Measurements from ENCODE around the gene ANKRD11. TPM values are rescaled to one million over a fixed set of nuclear protein-coding genes. Genes with fewer than 3 reads are reported as not detected.
"Not testable (repeated sequence)": the region's sequence is repeated elsewhere in the genome, so short reads cannot be mapped to it uniquely, and the experiment has no call there.

ANKRD11 gene
- polyA plus RNA-seq, 10 donors, result 51.5 to 76.1 (median 59.4) TPM

DNA sequence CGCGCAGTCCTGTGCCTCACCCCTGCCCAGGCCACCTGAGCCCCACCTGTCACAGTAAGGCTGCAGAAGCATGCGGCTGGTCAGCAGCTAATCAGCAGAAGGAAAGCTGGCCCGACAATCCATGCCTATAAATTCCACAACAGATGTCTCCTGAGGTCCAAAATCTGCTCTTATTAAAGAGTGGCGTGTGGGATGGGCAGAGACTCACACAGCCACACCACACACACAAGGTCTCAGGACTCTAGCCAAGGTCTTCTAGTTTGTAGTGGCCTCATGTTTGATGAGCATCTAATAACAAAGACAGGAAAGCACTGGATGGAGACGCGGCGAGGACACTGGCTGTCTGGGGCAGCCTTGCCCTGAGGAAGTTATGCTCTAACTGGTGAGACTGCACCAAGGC is 55.9 kb downstream of the ANKRD11 start:
- no peak for DNase-seq

DNA sequence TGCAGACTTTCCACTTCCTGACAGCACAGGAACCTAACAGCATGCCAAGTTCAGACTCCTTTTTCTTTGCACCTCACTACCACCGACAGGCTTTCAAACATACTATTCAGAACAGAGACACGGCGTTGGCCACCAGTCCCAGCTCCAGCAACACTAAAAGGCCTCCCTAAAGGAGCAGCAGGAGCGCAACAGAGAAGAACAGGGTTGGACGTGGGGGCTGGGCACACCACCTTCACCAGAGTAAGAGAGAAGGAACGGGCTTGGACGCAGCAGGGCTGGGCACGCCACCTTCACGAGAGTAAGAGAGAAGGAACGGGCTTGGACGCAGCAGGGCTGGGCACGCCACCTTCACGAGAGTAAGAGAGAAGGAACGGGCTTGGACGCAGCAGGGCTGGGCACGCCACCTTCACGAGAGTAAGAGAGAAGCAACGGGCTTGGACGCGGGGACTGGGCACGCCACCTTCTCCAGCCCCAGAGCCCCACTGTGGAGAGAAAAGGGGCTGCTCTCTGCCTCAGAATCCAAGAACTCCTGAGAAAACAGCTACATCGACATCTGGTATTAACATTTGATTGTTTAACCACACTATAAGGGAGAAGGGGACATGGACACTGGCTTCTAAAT is 56.9 kb downstream of the ANKRD11 start:
- DNase-seq, result not testable (repeated sequence)

DNA sequence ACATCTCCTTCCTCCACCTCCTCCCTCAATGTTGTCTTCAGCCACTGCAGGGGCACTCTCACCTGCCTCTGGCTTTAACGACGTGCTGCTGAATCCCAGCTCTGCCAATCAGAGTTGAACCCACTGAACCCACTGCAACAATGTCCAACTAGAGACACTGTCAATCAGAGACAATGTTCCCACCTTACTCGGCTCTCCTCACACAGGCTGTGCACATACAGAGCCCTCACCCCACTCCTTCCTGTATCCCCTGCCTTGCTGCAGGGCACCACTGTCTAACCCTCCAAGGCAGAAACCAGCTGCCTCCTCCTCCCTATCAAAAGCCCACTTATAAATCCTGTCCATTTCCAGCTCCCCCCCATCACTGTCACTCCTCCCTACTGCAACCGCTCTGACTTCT is 58.7 kb downstream of the ANKRD11 start:
- no peak for DNase-seq

DNA sequence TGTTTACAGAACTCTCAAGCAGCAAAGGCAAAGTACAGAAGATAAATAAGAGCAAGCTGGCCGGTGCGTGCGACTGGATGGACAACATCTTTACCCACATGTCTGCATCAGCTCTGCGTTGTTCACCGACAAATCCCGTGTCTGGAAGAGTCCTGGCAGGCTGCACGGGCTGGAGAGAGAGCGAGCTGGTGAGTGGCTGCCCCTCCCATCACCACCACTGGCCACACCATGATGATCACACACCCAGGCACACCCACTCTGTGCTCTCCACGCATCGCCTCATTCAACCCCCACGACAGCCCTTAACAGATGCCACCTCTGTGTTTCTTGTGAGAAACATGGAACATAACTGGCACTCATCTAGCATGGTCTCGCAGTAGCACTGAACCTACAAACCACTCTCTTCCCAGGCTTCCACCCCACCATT is 59.2 kb downstream of the ANKRD11 start:
- DNase-seq, result no peak

DNA sequence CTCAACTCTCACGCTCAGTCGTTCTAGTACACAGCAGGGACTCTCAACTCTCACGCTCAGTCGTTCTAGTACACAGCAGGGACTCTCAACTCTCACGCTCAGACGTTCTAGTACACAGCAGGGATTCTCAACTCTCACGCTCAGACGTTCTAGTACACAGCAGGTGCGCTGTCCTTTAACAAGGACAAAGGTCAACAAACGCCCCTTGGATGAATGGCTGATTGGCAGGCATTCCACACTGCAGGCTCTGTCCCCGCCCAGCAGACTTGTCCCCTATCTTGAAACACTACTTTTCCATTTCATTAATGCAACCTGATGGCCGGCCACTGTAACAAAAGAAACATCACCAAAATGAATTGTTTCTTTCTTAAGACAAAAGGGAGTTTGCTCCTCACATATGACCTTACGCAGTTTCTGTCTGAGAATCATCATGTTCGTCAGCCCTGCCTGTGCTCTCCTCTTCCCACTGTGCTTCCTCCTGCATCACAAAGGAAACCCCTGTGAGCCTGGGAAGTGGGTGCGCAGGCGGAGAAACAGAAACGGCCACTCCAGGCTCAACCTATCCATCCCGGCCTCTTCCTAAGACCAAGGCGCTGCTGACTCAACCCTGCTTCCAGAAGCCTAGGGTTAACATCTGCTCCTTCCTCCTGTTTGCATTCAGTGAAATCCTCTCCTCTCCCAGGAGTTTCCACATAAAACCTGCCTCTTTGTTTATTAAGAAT is 59.8 kb downstream of the ANKRD11 start:
- DNase-seq, result no peak

DNA sequence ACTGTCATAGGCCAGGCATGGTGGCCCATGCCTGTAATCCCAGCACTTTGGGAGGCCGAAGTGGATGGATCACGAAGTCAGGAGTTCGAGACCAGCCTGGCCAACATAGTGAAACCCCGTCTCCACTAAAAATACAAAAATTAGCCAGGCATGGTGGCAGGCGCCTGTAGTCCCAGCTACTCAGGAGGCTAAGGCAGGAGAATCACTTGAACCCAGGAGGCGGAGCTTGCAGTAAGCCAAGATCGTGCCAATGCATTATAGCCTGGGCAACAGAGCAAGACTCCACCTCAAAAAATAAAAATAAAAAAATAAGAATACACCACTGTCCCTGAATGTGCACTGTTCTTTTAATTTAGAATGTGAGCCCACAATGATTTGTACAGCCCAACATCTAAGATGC is 61.8 kb downstream of the ANKRD11 start:
- DNase-seq, result not testable (repeated sequence)

DNA sequence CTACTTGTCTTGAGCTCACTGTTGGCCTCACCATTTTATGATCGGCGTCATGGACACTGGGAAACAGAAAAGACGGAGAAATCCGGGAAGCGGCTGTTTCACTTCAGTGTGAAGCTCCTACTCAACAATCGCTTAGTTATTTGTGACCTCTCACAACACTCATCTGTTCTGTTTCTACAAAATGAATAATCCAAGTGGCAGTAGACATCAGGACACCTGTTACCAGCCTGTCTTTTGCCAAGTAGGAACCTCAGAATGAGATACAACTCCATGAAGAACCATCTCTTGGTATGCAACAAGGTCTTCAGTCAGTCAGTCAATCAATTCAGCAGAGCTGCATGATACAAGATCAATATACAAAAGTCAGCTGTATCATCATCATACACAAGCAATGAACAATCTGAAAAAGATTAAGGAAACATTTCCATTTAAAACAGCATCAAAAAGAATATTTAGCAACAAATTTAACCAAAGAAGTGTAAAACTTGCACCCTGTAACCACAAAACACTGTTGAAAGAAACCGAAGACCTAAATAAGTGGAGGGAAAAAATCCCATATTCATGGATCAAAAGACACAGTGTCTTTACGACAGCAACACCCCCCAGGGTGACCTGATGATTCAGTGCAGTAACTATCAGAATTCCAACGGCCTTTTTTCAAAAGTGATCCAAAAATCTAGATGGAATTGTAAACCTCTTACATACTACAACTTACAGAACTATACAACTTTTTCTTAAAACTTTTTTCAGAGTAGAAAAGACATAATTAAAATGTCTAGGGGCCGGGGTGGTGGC is 63.4 kb downstream of the ANKRD11 start:
- DNase-seq, result no peak

DNA sequence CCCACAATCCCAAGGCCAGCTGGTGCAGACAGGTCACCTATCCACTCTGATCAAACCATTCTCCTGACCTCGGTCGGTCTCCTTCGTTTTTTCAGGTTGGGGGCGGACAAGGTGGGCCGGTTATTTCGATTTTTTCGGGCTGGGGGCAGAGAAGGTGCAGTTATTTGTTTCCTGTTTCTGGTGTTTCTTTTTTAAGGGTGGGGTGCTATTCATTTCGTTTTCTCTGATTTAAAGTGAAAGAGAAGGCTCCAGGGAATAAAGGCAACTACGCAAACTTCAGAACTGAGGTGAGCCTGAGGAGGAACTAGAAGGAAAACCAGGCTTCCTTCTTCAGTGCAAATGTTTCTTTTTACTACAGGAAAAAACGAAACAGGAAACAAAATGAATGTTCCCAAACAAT is 64.8 kb downstream of the ANKRD11 start:
- no peak for DNase-seq

DNA sequence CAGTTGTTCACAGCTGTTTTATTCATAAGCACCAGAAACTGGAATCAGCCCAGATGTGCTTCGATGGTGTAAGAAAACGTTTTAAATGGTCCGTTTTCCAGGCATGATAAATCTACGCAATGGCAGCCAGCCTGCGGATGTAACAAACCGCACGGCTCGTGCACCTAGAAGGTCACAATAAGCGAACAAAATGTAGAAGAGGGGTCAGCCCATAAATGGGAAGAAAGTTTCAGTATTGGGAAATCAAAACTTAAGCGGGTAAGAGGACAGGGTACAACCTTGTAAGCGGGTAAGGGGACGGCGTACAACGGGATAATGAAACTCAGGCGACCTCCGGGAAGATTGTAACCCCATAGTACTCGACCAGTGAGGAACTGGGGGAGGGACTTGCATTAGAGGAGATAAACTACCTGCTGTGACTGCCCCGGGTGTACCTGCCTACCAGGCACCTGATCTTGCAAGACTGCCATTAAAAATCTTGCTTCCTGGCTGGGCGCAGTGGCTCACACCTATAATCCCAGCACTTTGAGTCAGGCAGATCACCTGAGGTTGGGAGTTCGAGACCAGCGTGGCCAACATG is 66.6 kb downstream of the ANKRD11 start:
- DNase-seq, result no peak

DNA sequence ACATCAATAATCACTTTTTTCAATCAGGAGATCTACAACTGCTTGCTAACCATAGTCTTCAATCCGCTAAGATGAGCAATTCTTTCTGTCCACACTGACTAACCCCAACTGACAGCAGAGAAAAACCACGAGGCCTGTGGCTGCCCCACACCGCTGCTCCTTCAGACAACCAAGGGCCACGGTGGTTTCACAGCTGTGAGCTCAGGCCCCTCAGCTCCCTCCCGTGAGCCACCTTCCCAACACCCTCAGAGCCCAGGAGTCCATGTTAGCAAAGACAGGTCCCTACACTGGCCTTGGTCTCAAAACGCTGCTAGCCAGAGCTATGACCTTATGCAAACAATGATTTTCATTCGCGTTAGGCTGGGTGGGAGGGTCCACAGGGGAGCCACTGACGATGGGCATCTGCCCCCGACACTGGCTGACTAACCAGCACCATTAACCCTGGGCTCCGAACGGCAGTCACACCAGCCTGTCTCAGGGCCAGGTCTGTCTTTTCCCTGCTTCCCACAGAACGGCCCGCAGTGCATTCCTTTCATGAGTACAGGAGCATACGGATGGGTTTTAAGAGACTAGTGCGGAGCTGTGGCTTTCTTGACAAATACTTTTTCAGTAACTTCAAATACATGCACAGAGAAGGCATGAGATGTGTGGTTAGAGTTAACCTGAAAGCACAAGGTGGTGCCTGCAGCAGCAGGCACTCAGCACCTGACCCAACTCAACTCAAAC is 67.3 kb downstream of the ANKRD11 start:
- DNase-seq, result peak in 1 of 3 donors; percentile 23

DNA sequence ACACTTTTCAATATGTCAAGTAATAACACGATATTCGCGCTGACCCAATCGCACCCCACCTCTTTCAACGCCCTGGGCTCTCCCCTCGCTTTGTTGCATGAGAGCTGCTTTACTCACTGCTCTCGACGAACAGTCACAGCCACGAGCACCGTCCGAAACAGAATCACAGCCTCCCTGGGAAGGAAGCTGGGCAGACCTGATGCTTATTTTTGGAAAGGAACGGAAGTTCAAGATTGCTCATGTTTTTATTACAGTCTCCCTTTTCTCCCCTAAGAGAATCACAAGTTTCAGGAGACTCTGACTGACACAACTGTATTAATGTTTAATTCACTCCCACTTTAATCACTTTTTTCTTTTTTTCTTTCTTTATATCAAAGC is 67.8 kb downstream of the ANKRD11 start:
- DNase-seq, result no peak

DNA sequence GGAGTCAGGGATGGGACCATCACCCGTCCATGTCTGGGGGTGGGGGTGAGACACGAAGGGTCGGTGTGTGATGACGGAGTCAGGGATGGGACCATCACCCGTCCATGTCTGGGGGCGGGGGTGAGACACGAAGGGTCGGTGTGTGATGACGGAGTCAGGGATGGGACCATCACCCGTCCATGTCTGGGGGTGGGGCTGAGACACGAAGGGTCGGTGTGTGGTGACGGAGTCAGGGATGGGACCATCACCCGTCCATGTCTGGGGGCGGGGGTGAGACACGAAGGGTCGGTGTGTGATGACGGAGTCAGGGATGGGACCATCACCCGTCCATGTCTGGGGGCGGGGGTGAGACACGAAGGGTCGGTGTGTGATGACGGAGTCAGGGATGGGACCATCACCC is 69.1 kb downstream of the ANKRD11 start:
- not testable (repeated sequence) for DNase-seq

DNA sequence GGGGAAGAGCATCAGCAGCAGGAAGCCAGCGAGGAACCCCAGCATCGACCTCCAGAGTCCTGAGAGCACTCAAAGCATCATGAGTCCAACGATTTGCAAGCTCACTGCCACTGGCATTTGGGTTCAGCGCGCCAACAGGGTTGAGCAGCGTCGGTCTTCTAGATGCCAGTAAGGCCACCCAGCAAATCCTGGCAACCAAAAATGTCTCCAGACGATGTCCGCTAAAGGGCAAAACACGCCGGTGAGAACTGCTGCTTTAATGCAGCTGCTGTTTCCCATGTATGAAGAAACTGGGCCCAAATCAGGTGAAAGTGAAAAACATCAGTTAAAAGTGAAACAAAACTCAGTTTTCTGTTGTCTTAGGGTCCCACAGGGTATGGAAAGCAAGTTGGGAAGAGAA is 70.2 kb downstream of the ANKRD11 start:
- no peak for DNase-seq

DNA sequence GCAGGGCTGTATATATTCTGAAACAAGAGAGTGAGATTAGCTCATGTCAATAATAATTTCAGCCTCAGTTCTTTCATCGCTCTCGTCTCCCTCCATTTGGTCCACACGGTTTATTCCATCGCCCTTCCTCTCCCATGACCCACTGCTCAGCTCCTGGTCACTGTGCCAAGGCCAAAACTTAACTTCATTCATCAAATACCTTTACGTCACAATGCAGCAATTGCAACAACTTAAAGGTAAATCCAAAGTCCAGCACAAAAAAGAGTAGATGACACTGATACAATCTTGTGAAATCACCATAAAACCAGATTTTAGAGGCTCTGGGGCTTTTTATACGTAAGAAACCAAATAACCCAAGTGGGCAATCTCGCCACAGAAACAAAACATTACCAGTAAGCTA is 72.0 kb downstream of the ANKRD11 start:
- no peak for DNase-seq

DNA sequence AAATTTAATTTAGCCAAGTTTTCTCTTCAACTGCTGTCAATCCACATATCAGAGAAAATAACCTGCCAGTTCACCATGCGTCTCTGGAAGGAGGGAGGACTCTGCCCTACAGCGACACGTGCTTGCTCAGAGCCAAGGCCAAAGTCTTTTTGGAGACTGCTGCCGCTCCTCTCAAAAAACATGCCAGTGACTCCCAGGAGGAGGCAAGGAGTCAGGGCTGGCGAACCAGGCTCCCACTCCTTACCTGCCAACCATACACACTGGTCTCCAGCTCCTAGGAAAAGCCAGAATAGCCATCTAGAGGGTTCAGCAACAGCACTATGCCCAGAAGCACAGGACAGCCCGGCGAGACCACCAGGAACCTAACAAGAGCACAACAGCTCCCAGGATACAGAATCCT is 73.0 kb downstream of the ANKRD11 start:
- DNase-seq, result no peak

DNA sequence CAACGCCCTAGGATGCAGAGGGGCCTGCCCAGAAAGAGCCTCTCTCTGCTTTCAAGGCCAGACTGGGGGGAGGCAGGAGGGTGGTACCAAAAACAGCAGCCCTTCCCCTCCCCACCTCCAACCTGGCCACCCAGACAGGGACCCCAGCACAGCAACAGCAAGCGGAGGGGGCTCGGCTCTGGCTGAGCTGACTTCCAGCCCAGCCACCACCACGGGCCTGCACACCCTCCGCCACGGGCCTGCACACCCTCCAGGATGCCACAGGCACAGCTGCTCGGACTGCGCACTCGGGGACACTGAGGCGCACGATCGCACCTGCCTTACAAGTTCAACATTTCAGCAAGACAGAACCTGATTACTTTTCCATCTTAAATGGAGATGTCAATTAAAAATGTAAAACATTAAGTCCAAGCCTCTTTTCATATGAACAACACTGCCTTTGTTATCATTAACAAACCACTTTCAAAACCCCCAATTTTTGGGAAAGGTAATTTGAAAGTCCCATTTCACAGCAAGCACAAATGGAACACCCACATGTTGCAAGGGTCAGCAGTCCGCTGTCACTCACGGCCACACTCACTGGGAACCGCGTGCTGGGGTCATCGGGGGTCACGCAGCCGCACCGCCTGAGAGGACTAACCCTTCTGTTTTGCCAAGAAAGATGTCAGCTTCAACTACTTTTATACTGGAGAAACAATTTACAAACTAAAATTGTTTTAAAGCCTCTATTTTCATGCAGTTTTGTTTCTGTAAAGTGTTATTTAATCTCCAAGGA is 76.4 kb downstream of the ANKRD11 start:
- DNase-seq, result no peak

DNA sequence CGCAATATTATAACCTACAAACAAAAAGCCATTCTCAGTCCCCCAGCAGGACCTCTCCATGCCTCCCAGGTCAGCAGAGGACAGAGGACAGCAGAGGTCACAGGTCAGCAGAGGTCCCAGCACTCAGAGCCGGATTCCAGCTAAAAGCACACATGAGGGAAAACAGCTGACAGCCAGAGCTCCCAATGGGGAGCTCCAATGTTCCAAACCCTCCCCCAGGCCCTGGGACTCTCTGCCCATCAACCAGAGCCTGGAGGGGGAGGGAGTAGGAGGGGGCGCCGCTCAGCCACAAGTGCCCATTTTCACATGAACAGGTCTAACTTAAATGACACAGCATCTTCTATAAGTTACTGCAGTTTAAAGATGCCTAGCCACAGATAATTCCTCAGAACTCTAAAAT is 77.5 kb downstream of the ANKRD11 start:
- DNase-seq, result no peak

DNA sequence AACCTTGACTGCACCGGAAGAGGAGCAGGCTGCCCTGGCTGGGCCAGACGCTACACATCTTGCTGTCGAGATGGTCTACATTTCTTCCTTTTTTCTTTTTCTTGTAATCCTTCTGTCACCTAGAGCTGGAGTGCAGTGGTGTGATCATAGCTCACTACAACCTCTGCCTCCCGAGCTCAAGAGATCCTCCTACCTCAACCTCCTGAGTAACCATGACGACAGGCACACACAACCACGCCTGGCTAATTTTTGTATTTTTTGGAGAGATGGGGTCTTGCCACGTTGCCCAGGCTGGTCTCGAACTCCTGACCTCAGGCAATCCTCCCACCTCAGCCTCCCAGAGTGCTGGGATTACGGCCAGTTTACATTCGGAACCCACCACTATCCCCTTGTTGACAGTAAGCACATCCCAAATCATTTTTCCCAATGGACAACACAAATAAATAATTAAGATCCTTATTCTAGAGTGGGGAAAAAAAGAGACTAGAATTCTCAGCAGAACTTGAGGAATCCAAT is 79.0 kb downstream of the ANKRD11 start:
- no peak for DNase-seq

DNA sequence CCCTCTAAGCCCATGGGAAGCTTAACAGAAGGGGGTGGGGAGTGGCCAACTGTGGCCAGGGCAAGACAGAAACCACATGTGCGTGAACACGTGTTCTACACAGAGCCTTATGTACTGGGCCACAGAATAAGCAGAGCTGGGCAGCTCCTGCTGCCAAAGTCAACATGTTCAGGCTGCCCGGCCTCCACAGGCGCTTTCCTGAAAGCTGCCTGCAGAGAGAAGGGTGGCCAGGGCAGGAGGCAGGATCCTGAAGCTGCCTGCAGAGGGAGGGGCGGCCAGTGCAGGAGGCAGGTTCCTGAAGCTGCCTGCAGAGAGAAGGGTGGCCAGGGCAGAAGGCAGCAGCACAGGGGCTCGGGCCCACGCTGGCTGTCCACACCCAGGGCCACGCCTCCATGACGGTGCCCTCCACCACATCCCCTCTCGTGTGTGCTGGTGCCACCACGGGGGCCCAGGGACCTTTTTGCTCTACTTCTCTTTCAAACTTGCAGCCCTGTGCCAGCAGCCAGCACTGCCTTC is 79.5 kb downstream of the ANKRD11 start:
- DNase-seq, result peak; percentile 46 to 62 (median 54)

DNA sequence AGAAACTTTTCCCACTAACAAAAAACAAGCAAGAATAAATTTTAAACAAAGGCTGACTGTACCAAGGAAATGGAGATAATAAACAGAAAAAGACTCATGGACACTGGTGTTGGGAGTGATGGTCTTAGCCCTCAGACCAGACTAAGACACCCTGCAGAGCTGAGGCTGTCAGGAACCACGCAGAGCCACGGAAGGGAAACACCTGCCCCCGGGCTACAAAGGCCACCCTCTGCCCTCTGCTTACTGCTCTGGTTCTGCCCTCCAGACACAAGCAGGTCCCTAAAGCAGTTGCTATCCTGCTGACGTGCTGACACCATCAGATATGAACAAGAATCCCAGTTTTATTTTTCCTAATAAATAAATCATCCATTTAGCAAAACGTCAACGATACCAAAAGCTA is 80.0 kb downstream of the ANKRD11 start:
- DNase-seq, result no peak
